ENCODE measurements around the gene ETHE1. TPM values are rescaled to one million over a fixed set of nuclear protein-coding genes. Genes with fewer than 3 reads are reported as not detected.
"Not testable (repeated sequence)": the region's sequence is repeated elsewhere in the genome, so short reads cannot be mapped to it uniquely, and the experiment has no call there.

ETHE1 gene
- total and polyA plus RNA-seq, 8 donors, result 17.1 to 39.8 (median 20.2) TPM

GRCh38 chr19:43532571-43532961, 5.6 kb upstream of the ETHE1 start:
- H3K27me3 ChIP-seq, result no peaks in the 10 kb centered on the region
- intact Hi-C loops (cut with DNase I), result no loop called here
- H3K4me3 ChIP-seq, result peak overlapping the region; percentile 55 to 58
- peak; percentile 3 to 79 (median 64) for DNase-seq
- no peaks in the 10 kb centered on the region for H3K9me3 ChIP-seq
- H3K36me3 ChIP-seq, result peaks cover 0 to 6% of the 10 kb centered on the region in 2 donors
- peak overlapping the region; percentile 90 for H3K27ac ChIP-seq
- TF ChIP-seq CTCF (IDR thresholded peaks at IDR 0.05), result no peak
- H3K4me1 ChIP-seq, result peaks cover 0 to 26% of the 10 kb centered on the region in 2 donors
- ATAC-seq, result peak; percentile 13

GRCh38 chr19:43527860-43528622, 1.0 kb upstream of the ETHE1 start:
- Histone ChIP-seq H3K27ac (peak overlapping the region; percentile 82 to 84), H3K36me3 (no peaks in the 10 kb centered on the region), H3K4me3 (peak overlapping the region; percentile 83 to 92), H3K9me3 (no peaks in the 10 kb centered on the region), H3K27me3 (no peaks in the 10 kb centered on the region), H3K4me1 (peaks cover 19 to 40% of the 10 kb centered on the region in 2 donors)
- ATAC-seq, result no peak
- intact Hi-C loops (cut with DNase I), result loop anchor here in 1 of 2 donors (10.0 kb wide), 1 partner anchor 83 kb away; no protein-coding TSS in a partner anchor
- no peak for TF ChIP-seq CTCF (IDR thresholded peaks at IDR 0.05)
- peak in 1 of 4 donors; percentile 54 for DNase-seq

GRCh38 chr19:43525836-43526771, 897 bp downstream of the ETHE1 start:
- Histone ChIP-seq H3K9me3 (no peaks in the 10 kb centered on the region), H3K4me3 (peak overlapping the region; percentile 83 to 92), H3K27ac (peak overlapping the region; percentile 82 to 84), H3K27me3 (no peaks in the 10 kb centered on the region), H3K4me1 (peaks cover 19 to 31% of the 10 kb centered on the region in 2 donors), H3K36me3 (no peaks in the 10 kb centered on the region)
- ATAC-seq (peak; percentile 28), DNase-seq (peak in 1 of 4 donors; percentile 16)
- TF ChIP-seq CTCF (IDR thresholded peaks at IDR 0.05), result no peak
- intact Hi-C loops (cut with DNase I), result loop anchor here in 1 of 2 donors (10.0 kb wide), 1 partner anchor 81 kb away; no protein-coding TSS in a partner anchor

- peaks cover 19 to 31% of the 10 kb centered on the region in 2 donors for H3K4me1 ChIP-seq
- no peaks in the 10 kb centered on the region for H3K36me3 ChIP-seq
- H3K27me3 ChIP-seq, result no peaks in the 10 kb centered on the region
- intact Hi-C loops (cut with DNase I), result loop anchor here in 1 of 2 donors (10.0 kb wide), 1 partner anchor 80 kb away; no protein-coding TSS in a partner anchor
- peak overlapping the region; percentile 82 to 84 for H3K27ac ChIP-seq
- ATAC-seq (peak; percentile 69), DNase-seq (peak in 3 of 4 donors; percentile 20 to 85 (median 72))
- peak overlapping the region; percentile 83 to 92 for H3K4me3 ChIP-seq
- TF ChIP-seq CTCF (IDR thresholded peaks at IDR 0.05), result no peak
- H3K9me3 ChIP-seq, result no peaks in the 10 kb centered on the region
Measured at GRCh38 chr19:43524922-43525835, 1.8 kb downstream of the ETHE1 start.

- not testable (repeated sequence) for H3K27ac ChIP-seq, H3K4me3 ChIP-seq, DNase-seq, H3K27me3 ChIP-seq, H3K9me3 ChIP-seq, H3K36me3 ChIP-seq, ATAC-seq
- peaks cover 19 to 41% of the 10 kb centered on the region in 2 donors for H3K4me1 ChIP-seq
- intact Hi-C loops (cut with DNase I), result loop anchor here in 1 of 2 donors (10.0 kb wide), 1 partner anchor 79 kb away; no protein-coding TSS in a partner anchor
Measured at GRCh38 chr19:43523696-43524095, 3.3 kb downstream of the ETHE1 start.

All from left lung (tissue), 10 donors.